Measurements from ENCODE around the gene JMY.

JMY gene

GRCh38 chr5:79297661-79298060 lies 61.7 kb downstream of the JMY start:
- DNase-seq, result no peak

- DNase-seq, result no peak
These were observed 65.2 kb downstream of the JMY start for GRCh38 chr5:79301046-79301712.

- no peak for DNase-seq
These were observed 66.5 kb downstream of the JMY start for GRCh38 chr5:79302454-79302853.

GRCh38 chr5:79305706-79306105 lies 69.8 kb downstream of the JMY start:
- no peak for DNase-seq

DNA sequence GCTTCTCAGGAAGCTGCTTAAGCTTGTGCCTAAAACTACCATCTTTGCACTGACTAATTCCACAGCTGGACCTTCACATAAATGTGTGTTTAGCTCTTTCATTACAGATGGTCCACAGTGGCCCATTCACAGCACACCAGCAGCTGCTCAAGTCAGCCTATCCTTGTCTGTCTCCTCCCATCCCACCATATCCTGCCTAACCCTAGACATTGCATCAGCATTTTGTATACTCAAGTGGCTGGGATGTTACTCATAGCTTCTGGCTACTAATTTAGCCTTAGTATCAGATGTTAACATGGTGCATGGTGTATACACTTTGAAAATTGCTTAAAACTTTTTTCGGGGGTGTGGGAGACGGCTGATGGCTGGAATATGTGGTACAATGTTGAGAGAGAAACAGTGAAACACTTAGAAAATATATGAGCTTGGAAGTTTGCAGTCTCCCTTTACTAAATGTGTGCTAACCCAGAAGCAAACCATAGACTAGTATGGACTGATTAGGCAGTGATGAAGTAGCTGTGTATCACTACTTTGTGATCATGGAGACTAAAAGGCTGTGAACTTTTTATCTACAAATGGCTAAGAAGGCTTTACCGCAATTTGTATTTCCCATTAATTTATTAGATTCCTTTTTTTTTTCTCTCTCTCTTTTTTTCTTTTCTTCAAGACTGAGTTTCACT lies 83.1 kb downstream of the JMY start:
- DNase-seq, result no peak

DNA sequence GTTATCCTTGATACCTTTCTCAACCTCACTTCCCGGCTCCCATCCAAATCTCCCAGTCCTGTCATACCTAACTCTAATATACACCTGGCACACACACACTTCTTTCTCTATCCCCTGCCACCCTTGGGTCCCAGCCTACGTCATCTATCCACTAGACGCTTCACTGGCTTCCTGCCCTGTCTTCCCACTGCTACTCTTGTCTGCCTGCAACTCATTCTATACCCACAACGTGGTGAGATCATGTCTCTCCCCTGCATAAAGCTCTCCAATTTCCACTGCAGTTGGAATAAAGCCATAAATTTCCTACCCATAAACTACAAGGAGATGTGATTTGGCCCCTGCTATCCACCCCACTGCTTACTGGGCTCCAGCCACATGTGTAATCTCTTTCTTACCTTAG lies 93.5 kb downstream of the JMY start:
- DNase-seq, result no peak

GRCh38 chr5:79330071-79330470 lies 94.1 kb downstream of the JMY start:
- no peak for DNase-seq

GRCh38 chr5:79333852-79334557 lies 98.1 kb downstream of the JMY start:
- no peak for DNase-seq

GRCh38 chr5:79346420-79346824 lies 110.5 kb downstream of the JMY start:
- DNase-seq, result no peak

DNA sequence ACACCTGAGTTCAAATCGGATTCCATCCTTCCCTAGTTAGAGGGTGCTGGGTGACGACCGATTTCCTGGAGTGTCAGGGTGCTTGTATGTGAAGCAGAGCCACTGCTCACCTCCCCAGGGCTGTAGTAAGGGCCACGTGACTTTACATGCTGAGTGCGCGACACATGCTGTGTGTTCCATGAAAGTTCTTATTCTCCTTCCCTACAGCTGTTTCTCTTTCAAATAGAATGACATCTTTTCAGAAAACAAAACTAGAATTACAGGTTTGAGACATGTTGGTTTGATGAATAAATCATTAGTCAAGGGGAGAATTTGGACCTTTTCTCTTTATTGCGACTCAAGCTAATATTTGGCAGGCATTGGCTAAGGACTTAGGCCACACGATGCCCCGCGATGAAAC lies 113.1 kb downstream of the JMY start:
- DNase-seq, result no peak

GRCh38 chr5:79349881-79350280 lies 114.0 kb downstream of the JMY start:
- DNase-seq, result no peak

- DNase-seq, result no peak
These were observed 121.5 kb downstream of the JMY start for GRCh38 chr5:79357398-79357797.
